CD8-positive, alpha-beta memory T cell (primary cell): ENCODE results near the gene RPL19. TPM values are rescaled to one million over a fixed set of nuclear protein-coding genes. Genes with fewer than 3 reads are reported as not detected.
A peak's percentile ranks its signal among the peaks of the same experiment; 100 is the strongest.

Source experiments
- CTCF ChIA-PET: fragments of 350-600 bp; sonication (Branson Sonifier 250); formaldehyde crosslinking; loops from one replicate; lab custom pipeline; 2021; ENCODE audit warnings: antibody characterized with exemption; lab: Charles Lee
- POLR2A ChIA-PET: fragments of 350-600 bp; sonication (Branson Sonifier 250); formaldehyde crosslinking; loops from one replicate; lab custom pipeline; 2021; ENCODE audit warnings: antibody characterized with exemption; lab: Charles Lee
- DNase-seq, 5 donors: peaks; one replicate each; pipeline versions ENCODE4 v3.0.0 to v3.0.0-alpha.2; 2020 to 2022; ENCODE audit warnings: mixed read lengths in 1 of 5
- H3K27ac ChIP-seq: one replicate; pipeline ENCODE4 v1.7.0; 2013; ENCODE audit warnings: low read depth, mild to moderate bottlenecking, low read length, moderate library complexity
- H3K27me3 ChIP-seq: 2 replicates; pipeline ENCODE4 v1.7.0; 2013; ENCODE audit warnings: low read length, mild to moderate bottlenecking; ENCODE audit not compliant: insufficient read depth, poor library complexity, severe bottlenecking
- H3K36me3 ChIP-seq: 2 replicates; pipeline ENCODE4 v1.7.0; 2013; ENCODE audit warnings: mild to moderate bottlenecking, low read length, moderate library complexity; ENCODE audit not compliant: insufficient read depth
- H3K4me1 ChIP-seq: 2 replicates; pipeline ENCODE4 v1.7.0; 2013; ENCODE audit warnings: mild to moderate bottlenecking, low read length, moderate library complexity; ENCODE audit not compliant: insufficient read depth
- H3K4me3 ChIP-seq: 2 replicates; pipeline ENCODE4 v1.7.0; 2013; ENCODE audit warnings: mild to moderate bottlenecking, low read length
- H3K9me3 ChIP-seq: 2 replicates; pipeline ENCODE4 v1.7.0; 2013; ENCODE audit warnings: mild to moderate bottlenecking, low read length
- H3K27ac Mint-ChIP-seq, 8 donors: one replicate each; pipeline ENCODE4 v1.8.0; 2020 to 2021; ENCODE audit warnings: mixed read lengths in 8 of 8, mild to moderate bottlenecking in 6 of 8, inconsistent platforms in 3 of 8, moderate library complexity in 3 of 8
- H3K27me3 Mint-ChIP-seq, 2 donors: one replicate each; pipeline ENCODE4 v1.8.0; 2020 to 2021; ENCODE audit warnings: mixed read lengths in 2 of 2, mild to moderate bottlenecking in 1 of 2, moderate library complexity in 1 of 2
- H3K36me3 Mint-ChIP-seq, 3 donors: one replicate each; pipeline ENCODE4 v1.8.0; 2020 to 2021; ENCODE audit warnings: mixed read lengths in 3 of 3, inconsistent platforms in 1 of 3, mild to moderate bottlenecking in 1 of 3
- H3K4me1 Mint-ChIP-seq, 3 donors: one replicate each; pipeline ENCODE4 v1.8.0; 2020 to 2021; ENCODE audit warnings: mixed read lengths in 3 of 3, inconsistent platforms in 1 of 3, mild to moderate bottlenecking in 1 of 3
- H3K4me3 Mint-ChIP-seq, 7 donors: one replicate each; pipeline ENCODE4 v1.8.0; 2020 to 2021; ENCODE audit warnings: mixed read lengths in 7 of 7, mild to moderate bottlenecking in 6 of 7, moderate library complexity in 4 of 7, inconsistent platforms in 2 of 7
- H3K9me3 Mint-ChIP-seq, 5 donors: one replicate each; pipeline ENCODE4 v1.8.0; 2020 to 2022; ENCODE audit warnings: mixed read lengths in 5 of 5, mild to moderate bottlenecking in 3 of 5, moderate library complexity in 2 of 5, inconsistent platforms in 1 of 5
- polyA plus RNA-seq: library from polyadenylated mRNA; unstranded; fragments of 300-500 nt; fragmentation: Illumina TruSeq; gene quantifications from one replicate; pipeline ENCODE4 v1.2.3, GENCODE V29; 2021
- total RNA-seq, 2 experiments: library from RNA; stranded (reverse); gene quantifications; one replicate each; pipeline ENCODE4 v1.2.3, GENCODE V29; 2021

The RPL19 gene
- total and polyA plus RNA-seq, 3 experiments from 2014 or later: 2,939 to 3,093 (median 3,043) TPM

DNA sequence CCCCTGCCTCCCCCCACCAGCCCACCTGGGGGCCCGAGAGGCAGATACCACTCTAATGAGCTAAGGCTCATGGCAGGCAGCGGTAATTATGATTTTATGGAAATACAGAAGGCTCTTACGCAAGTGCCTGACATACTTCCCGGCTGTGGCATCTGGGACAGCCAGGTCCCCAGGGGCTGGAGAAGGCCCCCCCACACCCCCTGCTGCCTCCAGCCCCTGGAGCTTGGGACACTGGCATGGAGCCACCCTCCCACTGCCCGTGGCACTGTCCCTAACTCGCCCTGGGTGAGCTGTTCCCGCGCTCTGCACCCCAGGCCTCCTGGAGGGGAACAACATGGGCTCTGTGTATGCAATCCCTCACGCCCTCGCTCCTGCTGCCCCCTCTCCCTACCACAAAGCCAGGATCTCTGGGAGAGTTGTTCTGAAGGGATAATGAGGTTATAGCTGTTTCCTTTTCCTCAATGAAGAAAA lies 31.0 kb downstream of the RPL19 start:
- Histone ChIP-seq H3K27me3 (peaks cover 18% of the 10 kb centered on the region), H3K27ac (no peak overlapping the region), H3K9me3 (no peaks in the 10 kb centered on the region), H3K4me1 (peaks cover 23% of the 10 kb centered on the region), H3K4me3 (no peak overlapping the region), H3K36me3 (no peaks in the 10 kb centered on the region)
- H3K9me3 Mint-ChIP-seq: no peaks in the 10 kb centered on the region
- H3K27me3 Mint-ChIP-seq: peaks cover 27 to 39% of the 10 kb centered on the region in 2 donors
- no peak overlapping the region for H3K4me3 Mint-ChIP-seq
- ChIA-PET POLR2A (interaction anchor here (1.3 kb wide), 1 partner anchor 31 kb away, joined by 8 read pairs; the partner anchor contains the start of gene RPL19), CTCF (interaction anchor here (0.8 to 4.2 kb wide), 7 partner anchors 8 to 78 kb away, joined by 3 to 51 read pairs (median 11); no protein-coding TSS in a partner anchor)
- DNase-seq: peak in 1 of 5 donors; percentile 36
- no peaks in the 10 kb centered on the region for H3K36me3 Mint-ChIP-seq
- peaks cover 14 to 20% (median 19%) of the 10 kb centered on the region in 3 donors for H3K4me1 Mint-ChIP-seq
- peak overlapping the region in 1 of 8 donors; percentile 72 for H3K27ac Mint-ChIP-seq

DNA sequence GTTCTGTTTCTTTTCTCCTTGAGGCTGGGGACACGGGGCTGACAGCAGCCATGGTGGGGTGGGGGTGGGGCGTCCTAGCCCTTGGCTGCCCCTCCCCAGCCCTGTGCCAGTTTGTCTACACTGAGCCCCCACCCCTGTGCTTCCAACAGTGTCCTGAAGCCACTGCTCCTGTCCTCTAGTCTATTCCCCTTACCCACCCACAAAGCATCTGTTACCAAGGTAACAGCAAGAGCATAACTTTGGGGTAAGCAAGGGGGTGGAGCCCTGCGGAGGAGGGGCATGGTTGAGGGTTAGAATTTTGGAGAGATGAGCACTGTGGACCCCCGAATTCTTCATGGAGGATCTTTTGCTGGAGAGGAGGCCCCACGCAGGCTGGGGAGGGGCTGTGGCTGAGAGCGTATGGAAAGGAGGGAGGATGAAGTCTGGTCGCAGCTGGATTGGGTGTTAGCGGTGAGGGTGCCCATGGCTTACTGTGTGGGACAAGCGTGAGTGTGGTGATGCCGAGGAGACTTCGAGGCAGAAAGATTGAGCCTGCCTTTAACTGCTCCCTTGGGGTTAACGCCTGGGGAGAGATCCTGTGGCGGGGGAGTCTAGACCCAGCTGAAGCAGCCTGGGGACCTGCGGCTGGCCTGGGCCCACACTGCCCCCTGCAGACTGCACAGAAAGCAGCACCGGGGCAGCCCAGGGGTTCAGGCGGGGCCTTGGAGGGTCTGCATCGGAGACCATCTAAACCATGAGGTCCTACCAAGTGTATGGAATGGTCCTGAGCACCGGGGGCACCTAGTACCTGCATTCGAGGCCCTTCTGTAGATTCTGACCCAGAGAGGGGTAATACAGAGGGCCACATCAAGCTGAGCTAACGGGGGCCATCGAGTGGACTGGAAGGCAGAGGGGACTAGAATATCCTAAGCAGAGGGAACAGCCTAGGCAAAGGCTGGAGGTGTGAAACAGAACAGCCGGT lies 31.8 kb downstream of the RPL19 start:
- DNase-seq: peak; percentile 51 to 74 (median 59)
- Histone ChIP-seq H3K4me3 (no peak overlapping the region), H3K36me3 (no peaks in the 10 kb centered on the region), H3K9me3 (no peaks in the 10 kb centered on the region), H3K27ac (no peak overlapping the region), H3K27me3 (peaks cover 15% of the 10 kb centered on the region), H3K4me1 (peaks cover 25% of the 10 kb centered on the region)
- H3K9me3 Mint-ChIP-seq: no peaks in the 10 kb centered on the region
- H3K27me3 Mint-ChIP-seq: peaks cover 22 to 36% of the 10 kb centered on the region in 2 donors
- CTCF ChIA-PET: interaction anchor here (0.5 to 4.2 kb wide), 15 partner anchors 9 to 361 kb away, joined by 3 to 51 read pairs (median 6); partner anchors contain the start of genes ARL5C and PLXDC1
- peaks cover 12 to 21% (median 18%) of the 10 kb centered on the region in 3 donors for H3K4me1 Mint-ChIP-seq
- peak overlapping the region in 6 of 7 donors; percentile 6 to 66 (median 47) for H3K4me3 Mint-ChIP-seq
- H3K27ac Mint-ChIP-seq: peak overlapping the region in 7 of 8 donors; percentile 15 to 89 (median 65)
- no peaks in the 10 kb centered on the region for H3K36me3 Mint-ChIP-seq
- POLR2A ChIA-PET: interaction anchor here (0.6 to 1.3 kb wide), 3 partner anchors 23 to 32 kb away, joined by 3 to 8 read pairs (median 4); partner anchors contain the start of gene RPL19

DNA sequence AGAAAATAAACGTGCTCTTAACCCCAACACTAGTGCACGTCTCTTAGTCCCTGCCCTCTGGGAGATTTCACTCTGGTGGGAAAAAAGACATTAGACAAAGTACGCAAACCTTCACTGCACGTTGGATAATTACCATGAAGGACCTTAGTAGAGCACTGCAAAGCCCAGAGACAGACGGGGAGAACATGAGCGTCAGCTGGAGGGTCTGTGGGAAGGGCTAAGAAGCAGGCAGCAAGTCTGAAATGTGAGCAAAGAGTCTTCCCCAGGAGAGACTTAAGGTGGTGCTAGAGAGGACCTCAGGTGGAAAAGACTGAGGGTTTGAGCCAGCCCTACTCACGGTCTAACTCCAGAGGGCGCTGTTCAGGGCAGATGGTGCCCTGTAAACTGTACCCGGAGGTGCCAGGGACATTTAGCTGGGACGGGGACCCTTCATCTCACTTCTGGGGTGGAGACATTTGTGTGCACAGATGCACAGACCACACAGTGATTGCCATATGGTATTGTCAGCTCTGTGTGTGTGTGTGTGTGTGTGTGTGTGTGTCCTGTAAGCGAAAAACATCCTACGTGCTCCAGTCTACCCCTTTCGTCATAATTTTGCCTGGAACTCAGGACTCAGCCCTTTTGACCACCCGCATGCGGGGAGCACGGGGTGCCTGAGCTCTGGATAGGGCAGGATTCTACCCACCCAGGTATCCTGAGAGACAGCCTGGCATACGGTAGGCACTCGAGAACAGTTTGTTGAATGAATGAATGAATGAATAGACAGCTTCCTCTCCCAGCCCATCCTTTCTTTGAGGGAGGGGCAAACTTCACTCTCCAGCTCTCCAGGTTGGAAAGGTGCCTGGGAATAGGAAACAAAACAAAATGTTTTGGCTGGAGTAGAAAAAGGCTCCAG lies 35.7 kb downstream of the RPL19 start:
- Histone ChIP-seq H3K4me3 (no peak overlapping the region), H3K36me3 (no peaks in the 10 kb centered on the region), H3K4me1 (peaks cover 53% of the 10 kb centered on the region), H3K27ac (no peak overlapping the region), H3K27me3 (no peaks in the 10 kb centered on the region), H3K9me3 (no peaks in the 10 kb centered on the region)
- DNase-seq: peak; percentile 14 to 62 (median 48)
- peaks cover 7 to 13% of the 10 kb centered on the region in 2 donors for H3K27me3 Mint-ChIP-seq
- peak overlapping the region in 2 of 7 donors; percentile 5 to 26 for H3K4me3 Mint-ChIP-seq
- peaks cover 33 to 45% (median 42%) of the 10 kb centered on the region in 3 donors for H3K4me1 Mint-ChIP-seq
- no peaks in the 10 kb centered on the region for H3K9me3 Mint-ChIP-seq
- CTCF ChIA-PET: interaction anchor here (0.6 to 13.4 kb wide), 8 partner anchors 9 to 427 kb away, joined by 3 to 272 read pairs (median 4); partner anchors contain the start of genes RPL19 and STAC2
- POLR2A ChIA-PET: interaction anchor here (1.3 kb wide), 2 partner anchors 9 to 36 kb away, joined by 3 to 4 read pairs; partner anchors contain the start of gene RPL19
- H3K36me3 Mint-ChIP-seq: no peaks in the 10 kb centered on the region
- H3K27ac Mint-ChIP-seq: peak overlapping the region; percentile 34 to 93 (median 83)

DNA sequence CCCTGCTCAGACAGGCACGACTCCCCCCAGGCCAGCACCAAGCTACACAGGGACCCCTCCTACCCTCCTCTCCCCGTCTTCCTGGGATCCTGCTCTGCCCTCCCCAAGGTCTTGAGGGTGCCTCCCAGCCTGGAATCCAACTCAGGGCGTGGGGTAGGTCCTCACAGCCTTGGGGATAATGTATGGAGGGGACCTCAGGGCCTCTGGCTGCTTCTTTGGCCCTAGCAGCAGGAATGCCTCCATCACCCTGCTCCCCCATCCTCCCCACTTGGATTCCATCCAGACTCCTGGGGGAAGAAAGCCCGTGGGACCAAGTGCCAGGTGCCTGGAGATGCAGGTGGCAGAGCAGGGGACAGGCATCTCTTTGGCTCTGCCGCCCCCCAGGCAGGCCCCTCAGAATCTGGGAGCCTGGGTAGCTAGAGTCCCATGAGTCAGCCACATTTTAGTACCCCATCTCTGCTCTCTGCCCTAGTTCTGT lies 36.4 kb downstream of the RPL19 start:
- H3K4me1 ChIP-seq: peaks cover 50% of the 10 kb centered on the region
- no peaks in the 10 kb centered on the region for H3K9me3 Mint-ChIP-seq
- no peaks in the 10 kb centered on the region for H3K36me3 ChIP-seq
- no peak for DNase-seq
- H3K27me3 Mint-ChIP-seq: peaks cover 7 to 9% of the 10 kb centered on the region in 2 donors
- H3K27ac Mint-ChIP-seq: peak overlapping the region in 5 of 8 donors; percentile 62 to 92 (median 78)
- H3K4me3 ChIP-seq: no peak overlapping the region
- H3K4me1 Mint-ChIP-seq: peaks cover 33 to 44% (median 42%) of the 10 kb centered on the region in 3 donors
- no peak overlapping the region for H3K27ac ChIP-seq
- POLR2A ChIA-PET: interaction anchor here (1.3 kb wide), 2 partner anchors 8 to 37 kb away, joined by 3 to 4 read pairs; partner anchors contain the start of gene RPL19
- H3K27me3 ChIP-seq: no peaks in the 10 kb centered on the region
- no peak overlapping the region for H3K4me3 Mint-ChIP-seq
- no peaks in the 10 kb centered on the region for H3K9me3 ChIP-seq
- CTCF ChIA-PET: interaction anchor here (0.8 to 13.4 kb wide), 7 partner anchors 8 to 253 kb away, joined by 3 to 272 read pairs (median 5); partner anchors contain the start of genes RPL19 and STAC2
- H3K36me3 Mint-ChIP-seq: no peaks in the 10 kb centered on the region

DNA sequence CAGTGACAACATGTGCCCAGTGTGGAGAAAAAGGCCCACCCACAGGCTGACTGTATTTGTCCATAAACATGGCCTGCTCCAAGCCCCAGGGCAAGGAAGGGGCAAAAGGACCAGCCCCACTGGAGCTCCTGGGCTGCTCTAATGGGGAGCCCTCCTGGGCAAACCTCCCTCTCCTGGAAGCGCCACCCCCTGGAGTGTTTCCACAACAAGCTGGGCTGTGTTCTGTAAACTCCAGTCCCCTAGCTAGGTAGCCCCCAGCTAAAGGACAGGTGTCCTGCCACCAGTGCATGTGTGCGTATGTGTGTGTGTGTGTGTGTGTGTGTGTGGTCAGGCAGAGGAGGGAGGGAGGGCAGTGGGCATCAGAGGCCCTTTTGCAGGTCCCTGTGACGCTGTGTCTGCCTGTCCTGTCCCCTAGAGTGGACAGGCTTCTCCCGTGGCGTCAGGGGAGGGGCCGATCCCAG lies 36.9 kb downstream of the RPL19 start:
- CTCF ChIA-PET: interaction anchor here (1.2 to 13.4 kb wide), 5 partner anchors 8 to 254 kb away, joined by 3 to 272 read pairs (median 5); partner anchors contain the start of gene RPL19

DNA sequence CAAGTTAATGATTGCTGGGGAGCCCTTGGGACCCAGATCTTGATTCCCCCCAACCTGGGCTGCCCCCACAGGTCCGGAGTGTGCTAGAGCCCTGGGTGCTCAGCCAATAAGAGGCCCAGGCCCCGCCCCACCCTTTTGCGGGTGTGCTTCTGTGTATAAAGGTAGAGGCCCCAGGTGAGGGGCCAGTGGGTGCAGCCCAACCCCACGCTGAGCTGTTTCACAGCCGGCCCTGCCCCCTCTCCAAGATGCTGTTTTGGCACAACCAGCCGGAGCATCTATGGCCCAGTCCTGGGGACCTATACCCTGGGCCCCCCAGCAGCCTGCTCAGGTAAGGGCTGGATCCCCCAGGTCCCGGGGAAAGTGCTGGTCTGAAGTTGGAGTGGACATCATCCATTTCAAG lies 37.5 kb downstream of the RPL19 start:
- Mint-ChIP-seq H3K9me3 (no peaks in the 10 kb centered on the region), H3K27ac (peak overlapping the region; percentile 90 to 99 (median 95)), H3K4me1 (peaks cover 25 to 35% (median 33%) of the 10 kb centered on the region in 3 donors), H3K27me3 (peaks cover 3 to 4% of the 10 kb centered on the region in 2 donors), H3K36me3 (no peaks in the 10 kb centered on the region), H3K4me3 (peak overlapping the region in 1 of 7 donors; percentile 48)
- Histone ChIP-seq H3K4me1 (peaks cover 40% of the 10 kb centered on the region), H3K36me3 (no peaks in the 10 kb centered on the region), H3K27me3 (no peaks in the 10 kb centered on the region), H3K9me3 (no peaks in the 10 kb centered on the region), H3K27ac (no peak overlapping the region), H3K4me3 (no peak overlapping the region)
- POLR2A ChIA-PET: interaction anchor here (0.9 kb wide), 1 partner anchor 28 kb away, joined by 3 read pairs; no protein-coding TSS in a partner anchor
- no peak for DNase-seq
- CTCF ChIA-PET: interaction anchor here (0.7 to 13.4 kb wide), 8 partner anchors 15 to 255 kb away, joined by 3 to 272 read pairs (median 13); partner anchors contain the start of gene RPL19

More for the DNA sequence above, 36.9 kb downstream of the RPL19 start:
- Histone ChIP-seq H3K36me3 (no peaks in the 10 kb centered on the region), H3K27ac (no peak overlapping the region), H3K9me3 (no peaks in the 10 kb centered on the region), H3K27me3 (no peaks in the 10 kb centered on the region), H3K4me3 (no peak overlapping the region), H3K4me1 (peaks cover 45% of the 10 kb centered on the region)
- Mint-ChIP-seq H3K27me3 (peaks cover 6 to 7% of the 10 kb centered on the region in 2 donors), H3K4me3 (peak overlapping the region in 1 of 7 donors; percentile 48), H3K36me3 (no peaks in the 10 kb centered on the region), H3K4me1 (peaks cover 29 to 39% (median 37%) of the 10 kb centered on the region in 3 donors), H3K9me3 (no peaks in the 10 kb centered on the region), H3K27ac (peak overlapping the region; percentile 34 to 92 (median 68))
- POLR2A ChIA-PET: interaction anchor here (1.3 kb wide), 1 partner anchor 37 kb away, joined by 3 read pairs; the partner anchor contains the start of gene RPL19
- DNase-seq: no peak
